Stimulated activated CD4-positive, alpha-beta T cell treated with anti-CD3 and anti-CD28 coated beads, Interleukin-15, amount 100 ng/mL, for 1 hour (primary cell): ENCODE data around the gene FBXW10B.
"Not testable (repeated sequence)": the region's sequence is repeated elsewhere in the genome, so short reads cannot be mapped to it uniquely, and the experiment has no call there.

Source experiments
- DNase-seq, 2 donors: peaks; one replicate each; pipeline ENCODE4 v3.0.0-alpha.2; 2020; ENCODE audit warnings: low read depth in 1 of 2, low spot score in 1 of 2

Gene FBXW10B

GRCh38 chr17:15619331-15620058 is at the start of gene FBXW10B:
TSS of gene FBXW10B (minus strand) at chr17:15619704. CDS start at chr17:15619512, 192 bp downstream.
- not testable (repeated sequence) for DNase-seq

GRCh38 chr17:15663691-15664090 is 44.2 kb upstream of the FBXW10B start:
- DNase-seq = no peak

- DNase-seq = no peak
These were observed 43.7 kb upstream of the FBXW10B start for GRCh38 chr17:15663176-15663575.

- DNase-seq = no peak
These were observed 43.2 kb upstream of the FBXW10B start for GRCh38 chr17:15662681-15663080.

GRCh38 chr17:15660077-15660476 is 40.6 kb upstream of the FBXW10B start:
- no peak for DNase-seq

GRCh38 chr17:15659663-15660062 is 40.2 kb upstream of the FBXW10B start:
- no peak for DNase-seq

GRCh38 chr17:15659236-15659635 is 39.7 kb upstream of the FBXW10B start:
- DNase-seq = no peak

GRCh38 chr17:15658296-15658695 is 38.8 kb upstream of the FBXW10B start:
- DNase-seq = no peak

- DNase-seq = no peak
These were observed 38.4 kb upstream of the FBXW10B start for GRCh38 chr17:15657868-15658267.

GRCh38 chr17:15654886-15655561 is 35.5 kb upstream of the FBXW10B start:
- no peak for DNase-seq

GRCh38 chr17:15654401-15654800 is 34.9 kb upstream of the FBXW10B start:
- not testable (repeated sequence) for DNase-seq

- DNase-seq = no peak
These were observed 33.5 kb upstream of the FBXW10B start for GRCh38 chr17:15652960-15653359.

GRCh38 chr17:15651583-15652110 is 32.1 kb upstream of the FBXW10B start:
- no peak for DNase-seq

GRCh38 chr17:15650741-15651582 is 31.5 kb upstream of the FBXW10B start:
- no peak for DNase-seq

GRCh38 chr17:15649861-15650421 is 30.4 kb upstream of the FBXW10B start:
- DNase-seq = no peak

- no peak for DNase-seq
These were observed 28.9 kb upstream of the FBXW10B start for GRCh38 chr17:15648386-15648785.

GRCh38 chr17:15645942-15646312 is 26.4 kb upstream of the FBXW10B start:
- not testable (repeated sequence) for DNase-seq

GRCh38 chr17:15645099-15645941 is 25.8 kb upstream of the FBXW10B start:
- DNase-seq = not testable (repeated sequence)

- DNase-seq = not testable (repeated sequence)
These were observed 23.2 kb upstream of the FBXW10B start for GRCh38 chr17:15642505-15643251.

- not testable (repeated sequence) for DNase-seq
These were observed 22.5 kb upstream of the FBXW10B start for GRCh38 chr17:15642014-15642413.
